ENCODE results near the gene CTDSPL.

GRCh38 chr3:37853691-37854413 lies 7.8 kb upstream of the CTDSPL start:
- TF ChIP-seq POLR2A (IDR thresholded peaks at IDR 0.05) (no peak), CTCF (IDR thresholded peaks at IDR 0.05) (no peak), POLR2AphosphoS5 (IDR thresholded peaks at IDR 0.05) (no peak), EP300 (IDR thresholded peaks at IDR 0.05; ENCODE audit: low read depth) (no peak)
